NCI-H1694 treated with DMSO at 0.1 percent for 48 hours (cell line): Measurements from ENCODE around the gene C11orf52.
"Not testable (repeated sequence)": the region's sequence is repeated elsewhere in the genome, so short reads cannot be mapped to it uniquely, and the experiment has no call there.

Experiments used
- DNase-seq: peaks from one replicate; lab custom pipeline; 2025; lab: John Stamatoyannopoulos, UW

The C11orf52 gene

DNA sequence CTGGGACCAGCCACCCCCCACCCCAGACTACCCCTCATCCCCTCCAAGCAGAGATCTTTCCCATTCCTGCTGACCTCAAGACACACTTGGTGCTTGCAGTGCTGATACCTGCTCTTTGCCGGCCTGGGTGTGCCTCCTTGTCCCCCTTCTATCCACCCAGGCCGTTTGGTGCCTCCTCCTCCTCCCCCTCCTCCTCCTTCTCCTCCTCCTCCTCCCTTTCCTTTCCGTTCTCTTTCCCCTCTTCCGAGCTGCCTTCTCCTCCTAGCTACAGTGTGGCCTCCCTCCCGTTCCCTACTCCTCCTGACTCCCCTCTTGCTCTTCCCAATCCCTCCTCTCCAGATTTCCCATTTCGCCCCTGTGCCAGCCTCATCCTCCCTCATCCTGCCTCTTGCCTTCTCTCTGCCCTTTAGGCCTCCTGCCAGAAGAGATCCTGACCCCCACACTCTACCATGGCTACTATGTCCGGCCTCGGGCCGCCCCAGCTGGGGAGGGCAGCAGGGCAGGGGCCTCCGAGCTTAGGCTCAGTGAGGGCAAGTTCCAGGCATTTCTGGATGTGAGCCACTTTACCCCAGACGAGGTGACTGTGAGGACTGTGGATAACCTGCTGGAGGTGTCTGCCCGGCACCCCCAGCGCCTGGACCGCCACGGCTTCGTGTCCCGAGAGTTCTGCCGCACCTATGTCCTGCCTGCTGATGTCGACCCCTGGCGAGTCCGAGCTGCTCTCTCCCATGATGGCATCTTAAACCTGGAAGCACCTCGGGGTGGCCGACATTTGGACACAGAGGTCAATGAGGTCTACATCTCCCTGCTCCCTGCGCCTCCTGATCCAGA is 5.5 kb upstream of the C11orf52 start:
- DNase-seq, result no peak

DNA sequence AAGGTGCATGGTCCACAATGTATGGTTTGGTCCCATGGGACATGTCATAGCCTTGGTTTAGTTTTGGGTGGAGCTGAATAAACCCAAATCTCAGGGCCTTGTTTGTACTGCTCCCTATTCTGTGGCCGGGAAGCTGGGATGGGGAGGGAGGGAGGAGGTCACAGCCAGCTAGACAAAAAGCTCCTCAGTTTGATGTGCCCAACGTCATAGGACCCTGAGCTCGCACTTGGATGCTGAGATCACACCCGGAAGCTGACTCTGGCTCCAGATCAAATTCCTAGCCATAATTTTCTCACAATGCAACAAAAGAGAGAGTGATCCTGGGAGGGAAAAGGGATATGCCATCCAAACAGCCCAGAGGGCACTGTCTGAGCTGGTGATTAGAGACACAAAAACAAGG is 4.7 kb upstream of the C11orf52 start:
- DNase-seq, result no peak

DNA sequence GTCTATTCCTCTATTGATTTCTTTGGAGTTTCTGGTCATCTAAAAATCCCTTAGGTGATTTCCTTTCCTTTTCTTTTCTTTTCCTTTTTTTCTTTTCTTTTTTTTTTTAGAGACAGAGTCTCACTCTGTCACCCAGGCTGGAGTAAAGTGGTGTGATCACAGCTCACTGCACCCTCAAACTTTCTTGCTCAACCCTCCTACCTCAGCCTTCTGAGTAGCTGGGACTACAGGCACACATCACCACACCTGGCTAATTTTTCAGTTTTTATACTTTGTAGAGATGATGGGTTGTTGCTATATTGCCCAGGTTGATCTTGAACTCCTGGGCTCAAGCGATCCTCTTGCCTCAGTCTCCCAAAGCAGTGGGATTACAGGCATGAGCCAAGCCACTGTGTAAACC is 1.9 kb upstream of the C11orf52 start:
- no peak for DNase-seq

DNA sequence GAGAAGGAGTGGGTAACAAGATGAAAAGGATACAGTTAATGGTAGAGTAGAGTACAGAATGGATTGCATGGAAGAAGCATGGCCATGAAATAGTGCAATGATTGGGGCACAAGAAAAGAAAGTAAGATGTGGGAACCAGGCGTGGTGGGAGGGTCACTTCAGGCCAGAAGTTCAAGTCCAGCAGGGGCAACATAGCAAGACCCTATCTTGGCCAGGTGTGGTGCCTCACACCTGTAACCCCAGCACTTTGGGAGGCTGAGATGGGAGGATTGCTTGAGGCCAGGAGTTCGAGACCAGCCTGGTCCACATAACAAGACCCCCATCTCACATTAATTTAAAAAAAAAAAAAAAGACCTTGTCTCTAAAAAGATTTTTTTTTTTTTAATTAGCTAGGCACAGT is 1.4 kb upstream of the C11orf52 start:
- DNase-seq, result no peak

DNA sequence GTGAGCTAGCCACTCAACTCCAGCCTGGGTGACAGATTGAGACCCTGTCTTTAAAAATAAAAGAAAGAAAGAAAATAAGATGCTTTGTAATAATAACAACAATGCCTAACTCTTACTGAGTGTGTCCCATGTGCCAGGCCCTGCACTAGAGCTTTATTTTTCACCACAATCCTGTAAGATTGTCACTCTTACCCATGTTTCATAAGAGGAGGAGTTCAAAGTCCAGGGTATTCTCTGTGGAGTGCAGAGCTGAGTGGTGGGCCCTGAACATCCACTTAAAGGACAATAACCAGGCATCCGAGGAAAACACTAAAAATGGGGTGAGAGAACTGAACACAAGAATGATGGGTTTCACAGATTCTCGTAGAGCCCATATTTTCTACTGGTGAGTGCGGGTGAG is 925 bp upstream of the C11orf52 start:
- no peak for DNase-seq

DNA sequence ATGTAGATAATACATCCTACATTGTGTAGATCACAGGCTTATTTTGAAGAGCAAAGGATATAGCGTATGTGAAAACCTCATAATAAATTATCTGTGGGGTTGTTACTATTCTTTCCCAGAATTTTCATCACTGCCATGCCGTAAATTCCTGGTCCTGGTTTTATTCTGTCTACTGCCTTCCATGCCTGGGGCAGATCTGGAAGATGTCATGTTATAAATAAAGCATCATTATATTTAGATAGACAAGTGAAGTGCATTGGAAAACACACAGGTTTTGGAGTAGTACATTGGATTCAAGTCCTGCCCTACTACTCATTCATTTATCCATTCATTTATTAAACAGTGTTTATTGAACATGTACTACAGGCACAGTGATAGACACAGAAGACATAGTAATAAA is 2.2 kb downstream of the C11orf52 start:
- DNase-seq, result no peak

DNA sequence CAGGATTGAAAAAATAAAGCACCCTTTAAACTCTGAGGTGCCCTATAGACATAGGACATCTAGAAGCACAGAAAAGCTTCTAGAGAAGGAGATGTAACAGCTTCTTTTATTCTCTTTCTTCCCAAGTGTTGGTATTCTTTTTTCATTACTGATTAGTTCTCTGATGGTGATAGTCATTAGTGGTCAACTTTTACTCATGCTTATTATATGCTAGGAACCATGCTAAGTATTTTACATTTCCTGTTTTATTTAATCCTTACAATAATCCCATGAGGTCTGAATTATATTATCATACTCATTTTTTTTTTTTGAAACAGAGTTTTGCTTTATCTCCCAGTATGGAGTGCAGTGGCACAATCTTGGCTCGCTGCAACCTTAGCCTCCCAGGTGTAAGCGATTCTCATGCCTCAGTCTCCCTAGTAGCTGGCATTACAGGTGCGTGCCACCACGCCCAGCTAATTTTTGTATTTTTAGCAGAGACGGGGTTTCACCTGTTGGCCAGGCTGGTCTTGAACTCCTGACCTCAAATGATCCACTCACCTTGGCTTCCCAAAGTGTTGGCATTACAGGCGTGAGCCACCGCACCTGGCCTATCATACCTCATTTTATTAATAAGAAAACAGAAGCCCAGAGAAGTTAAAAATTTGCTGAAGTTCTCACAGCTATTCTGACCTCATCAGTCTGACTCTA is 3.0 kb downstream of the C11orf52 start:
- no peak for DNase-seq

DNA sequence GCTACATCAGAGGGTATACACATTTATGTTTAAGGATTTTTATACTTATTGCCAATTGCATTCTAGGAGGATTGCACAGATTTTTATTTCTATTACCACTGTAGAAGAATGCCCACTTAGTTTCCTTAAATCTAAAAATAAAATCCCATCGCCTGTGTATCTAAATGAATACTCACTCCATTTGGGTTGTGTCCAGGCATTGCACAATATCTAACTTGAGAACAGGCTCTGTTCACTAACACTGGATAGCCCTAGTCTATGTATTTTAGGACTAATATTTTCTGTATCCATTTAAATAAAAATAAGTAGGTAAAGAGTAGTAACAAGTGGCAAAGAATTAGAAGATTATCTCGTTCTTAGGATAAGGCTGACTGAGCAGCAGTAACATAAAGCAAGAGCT is 4.1 kb downstream of the C11orf52 start:
- DNase-seq, result no peak

DNA sequence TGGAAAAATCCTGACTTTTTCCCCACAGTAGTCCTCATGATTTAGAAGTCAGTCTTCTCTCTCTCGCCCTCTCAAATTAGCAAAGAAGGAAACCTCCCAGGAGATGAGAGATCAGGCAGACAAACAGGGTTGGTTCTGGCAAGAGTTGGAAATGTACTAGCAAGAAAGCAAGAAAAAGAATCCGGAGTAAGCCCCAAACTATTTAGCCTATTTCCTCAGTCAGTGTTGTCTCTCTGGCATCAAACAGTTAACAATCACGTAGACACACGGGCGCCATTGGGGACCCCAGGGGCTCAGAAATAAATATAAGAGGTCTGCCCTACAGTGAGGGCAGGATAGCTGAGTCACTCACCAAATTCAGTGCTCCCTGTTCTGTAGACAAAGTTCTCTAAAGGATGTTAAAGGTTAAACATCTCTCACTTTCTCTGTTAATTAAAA is 4.7 kb downstream of the C11orf52 start:
- DNase-seq, result no peak

DNA sequence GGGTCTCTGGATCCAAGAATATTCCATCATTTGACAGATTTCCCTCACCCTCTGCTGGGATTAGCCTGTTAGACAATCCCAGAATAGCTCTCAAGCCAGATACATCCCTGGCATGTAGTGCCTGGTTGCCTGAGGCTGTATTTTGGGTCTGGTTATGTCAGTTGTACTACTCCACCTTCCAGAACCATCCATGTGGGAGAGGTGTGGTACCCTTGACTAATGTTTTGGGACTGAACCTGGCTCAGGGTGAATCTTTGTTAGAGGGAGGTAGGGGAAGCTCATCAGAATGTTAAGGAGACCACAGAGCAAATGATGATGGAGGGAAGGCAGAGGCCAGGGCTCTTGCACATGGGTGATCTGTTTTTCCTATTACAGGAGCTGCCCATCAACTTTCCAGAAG is 5.2 kb downstream of the C11orf52 start:
- DNase-seq, result no peak

DNA sequence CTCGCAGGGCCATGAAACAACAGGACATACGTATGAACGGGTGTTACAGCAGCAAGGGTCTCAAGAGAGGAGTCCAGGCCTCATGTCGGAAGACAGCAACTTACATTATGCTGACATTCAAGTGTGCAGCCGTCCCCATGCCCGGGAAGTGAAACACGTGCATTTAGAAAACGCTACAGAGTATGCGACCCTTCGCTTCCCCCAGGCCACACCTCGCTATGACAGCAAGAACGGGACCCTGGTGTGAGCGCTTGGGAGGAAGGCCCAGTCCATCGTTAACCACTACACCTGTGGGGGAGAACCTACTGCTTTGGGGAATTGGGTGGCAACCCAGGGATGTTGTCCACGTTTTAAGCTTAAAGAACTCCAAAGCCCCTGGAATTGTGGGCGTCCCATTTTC is 7.2 kb downstream of the C11orf52 start:
- DNase-seq, result no peak

DNA sequence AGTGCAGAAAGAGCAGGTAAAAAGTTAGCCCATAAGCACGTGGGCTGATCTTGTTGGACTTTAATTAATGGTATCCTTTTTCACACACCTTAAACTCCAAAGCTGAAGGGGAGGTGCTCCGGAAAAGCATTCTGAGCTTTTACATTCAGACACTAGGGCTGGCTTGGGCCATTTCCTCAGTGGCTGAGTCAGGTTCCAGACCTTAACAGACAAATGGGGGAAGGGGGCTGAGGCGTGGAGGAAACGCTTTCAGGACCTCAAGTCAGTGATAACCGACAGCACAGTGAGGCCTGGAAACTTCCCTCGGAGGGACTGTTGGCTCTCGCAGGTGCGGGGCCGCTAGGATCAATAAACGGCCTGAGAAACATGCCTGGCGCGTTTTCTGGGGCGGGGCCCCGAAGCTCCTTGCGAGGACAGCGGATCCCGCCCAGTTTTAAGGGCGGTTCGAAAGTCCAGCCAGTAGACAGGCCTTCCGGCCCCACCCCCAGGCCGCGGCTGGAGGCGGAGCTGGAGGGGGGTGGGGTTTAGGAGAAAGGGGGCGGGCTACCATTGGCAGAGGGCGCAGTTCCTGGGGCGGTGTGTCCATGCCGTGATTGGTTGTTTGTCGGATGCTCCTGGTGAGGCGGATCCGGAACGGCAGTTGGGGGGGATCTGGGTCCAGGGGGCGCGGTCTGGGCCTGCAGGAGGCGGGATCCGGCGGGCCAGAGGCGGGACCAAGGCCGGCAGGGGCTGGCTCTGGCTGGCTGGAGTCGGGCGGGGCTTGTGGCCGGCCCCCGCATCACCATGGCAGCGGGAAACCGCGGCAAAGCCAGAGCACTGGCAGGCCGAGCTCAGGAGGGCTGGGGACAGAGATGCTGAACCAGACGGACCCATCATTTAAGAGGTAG is 8.0 kb downstream of the C11orf52 start:
- peak; percentile 59 for DNase-seq

DNA sequence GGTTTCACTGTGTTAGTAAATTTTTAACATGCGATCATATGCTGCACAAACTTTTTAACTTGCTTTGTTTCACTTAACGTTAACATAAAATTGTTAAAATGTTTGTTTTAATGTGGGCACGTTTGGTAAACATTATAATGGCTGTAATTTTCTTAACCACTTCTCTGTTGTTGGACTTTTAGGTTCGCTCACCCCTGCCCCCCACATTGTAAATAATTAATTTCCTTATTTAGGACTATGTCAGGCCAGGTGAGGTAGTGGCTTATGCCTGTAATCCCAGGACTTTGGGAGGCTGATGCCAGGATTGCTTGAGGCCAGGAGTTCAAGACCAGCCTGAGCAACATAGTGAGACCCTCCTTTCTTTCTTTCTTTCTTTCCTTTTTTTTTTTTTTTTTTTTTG is 11.8 kb downstream of the C11orf52 start:
- no peak for DNase-seq

DNA sequence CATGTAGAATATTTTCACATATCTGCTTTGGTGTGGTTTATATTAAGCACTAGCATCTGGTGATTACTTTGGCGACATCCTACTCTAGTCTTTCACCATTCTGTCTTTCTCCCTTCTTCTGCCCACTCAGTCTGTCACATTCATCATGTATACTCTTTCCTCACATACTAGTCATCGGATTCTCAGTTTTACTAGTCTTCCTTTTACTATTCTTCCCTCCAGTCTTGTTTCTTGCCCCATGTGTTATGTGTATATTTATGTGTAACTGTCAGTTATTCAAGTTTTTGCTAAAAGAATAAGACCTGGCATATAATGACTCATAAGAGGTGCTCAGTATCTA is 13.9 kb downstream of the C11orf52 start:
- DNase-seq, result no peak

DNA sequence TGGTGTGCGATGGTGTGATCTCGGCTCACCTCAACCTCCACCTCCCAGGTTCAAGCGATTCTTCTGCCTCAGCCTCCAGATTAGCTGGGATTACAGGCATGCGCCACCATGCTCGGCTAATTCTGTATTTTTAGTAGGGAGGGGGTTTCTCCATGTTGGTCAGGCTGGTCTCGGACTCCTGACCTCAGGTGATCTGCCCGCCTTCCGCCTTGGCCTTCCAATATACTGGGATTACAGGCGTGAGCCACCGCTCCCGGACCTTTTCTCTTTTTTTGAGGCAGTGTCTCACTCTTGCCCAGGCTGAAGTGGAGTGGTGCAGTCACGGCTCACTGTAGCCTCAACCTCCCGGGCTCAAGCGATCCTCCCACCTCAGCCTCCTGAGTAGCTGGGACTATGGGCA is 14.5 kb downstream of the C11orf52 start:
- DNase-seq, result not testable (repeated sequence)

DNA sequence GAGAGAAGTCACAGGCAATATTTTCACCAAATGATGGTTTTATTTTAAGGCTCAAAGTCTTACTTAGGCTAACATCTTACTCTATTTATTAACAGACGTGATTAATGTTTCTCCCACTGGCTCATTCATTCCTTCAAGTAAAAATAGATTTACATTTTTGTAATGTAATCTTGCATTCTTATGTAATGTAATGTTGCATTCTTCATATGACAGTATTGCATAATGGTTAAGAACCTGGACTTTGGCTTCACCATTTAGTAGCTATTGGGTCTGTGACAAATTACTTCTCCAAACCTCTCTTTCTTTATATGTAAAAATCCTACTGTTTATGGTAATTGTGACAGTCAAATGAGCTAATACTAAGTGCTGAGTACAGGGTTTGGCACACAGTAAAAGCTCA is 15.2 kb downstream of the C11orf52 start:
- no peak for DNase-seq

DNA sequence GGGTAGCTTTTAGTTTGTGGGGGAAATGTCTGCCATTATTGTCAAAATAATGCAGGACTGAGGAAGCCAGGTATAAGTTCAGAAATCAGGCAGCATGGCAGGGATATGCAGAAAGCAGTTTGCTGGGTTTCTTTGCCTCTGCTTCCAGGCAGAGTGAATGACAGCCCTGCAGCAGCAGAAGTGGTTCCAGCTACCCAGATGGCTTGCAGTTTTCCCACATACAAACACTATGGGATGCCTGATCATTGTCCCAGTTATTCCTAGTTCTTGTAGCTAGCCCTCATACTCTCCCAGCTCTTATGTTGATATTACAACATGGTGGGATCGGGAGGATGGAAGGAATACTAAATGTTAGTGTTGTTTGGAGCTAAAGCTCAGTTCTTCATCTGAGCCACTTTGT is 15.6 kb downstream of the C11orf52 start:
- no peak for DNase-seq

DNA sequence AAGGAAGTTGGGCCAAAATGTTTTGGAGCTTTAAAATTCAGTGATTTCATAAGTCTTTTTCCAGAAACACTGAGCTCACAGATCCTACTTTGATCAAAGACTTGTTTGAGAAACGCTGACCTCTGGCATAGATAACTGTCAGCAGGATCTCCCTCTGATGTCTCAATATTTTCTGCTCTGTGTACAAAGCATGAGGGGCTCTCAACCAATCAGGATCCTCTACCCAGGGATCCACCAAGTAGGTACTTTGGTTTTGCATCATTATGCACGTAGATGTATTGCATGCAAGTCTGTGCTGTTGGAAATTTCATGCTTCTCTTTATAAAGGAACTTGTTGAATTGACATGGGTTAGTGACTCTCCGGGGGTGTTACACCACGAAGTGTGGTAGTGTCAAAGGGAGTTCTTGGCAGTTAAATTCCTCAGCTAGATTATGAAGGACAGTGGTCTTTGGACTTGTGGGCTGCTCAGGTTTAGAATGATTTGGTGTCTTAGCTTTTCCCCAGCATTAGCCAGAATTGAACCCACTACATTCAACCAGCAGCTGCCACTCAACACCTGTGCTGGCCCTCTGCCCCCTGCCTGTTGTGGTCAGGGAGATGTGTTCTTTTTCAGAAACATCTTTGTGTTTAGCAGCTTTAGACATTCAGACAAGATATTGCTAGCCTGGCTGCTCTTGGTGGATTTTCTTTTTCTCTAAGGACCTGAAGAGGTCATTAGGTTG is 16.8 kb downstream of the C11orf52 start:
- no peak for DNase-seq

DNA sequence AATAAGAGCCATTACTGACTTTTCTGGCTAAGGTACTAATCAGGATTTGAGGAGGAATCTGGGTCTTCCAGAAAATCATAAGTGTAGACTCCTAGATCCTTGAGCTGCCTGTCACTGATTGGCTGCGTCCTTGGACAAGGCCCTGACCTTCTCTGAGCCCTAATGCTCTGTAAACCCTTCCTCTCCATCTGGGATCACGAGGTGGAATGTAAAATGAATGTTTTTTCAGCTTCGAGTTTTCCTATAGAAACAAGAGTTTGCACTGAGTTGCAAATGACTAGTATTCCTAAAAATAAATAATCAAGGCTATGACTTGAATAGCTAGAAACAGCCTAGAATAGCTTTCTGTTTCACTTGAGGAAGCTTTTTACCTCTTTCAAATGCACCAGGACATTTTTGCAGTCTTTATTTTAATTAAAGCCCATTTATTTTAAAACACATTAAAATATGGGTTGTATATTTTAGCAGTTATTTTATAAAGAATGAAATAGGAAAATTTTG is 17.4 kb downstream of the C11orf52 start:
- no peak for DNase-seq

DNA sequence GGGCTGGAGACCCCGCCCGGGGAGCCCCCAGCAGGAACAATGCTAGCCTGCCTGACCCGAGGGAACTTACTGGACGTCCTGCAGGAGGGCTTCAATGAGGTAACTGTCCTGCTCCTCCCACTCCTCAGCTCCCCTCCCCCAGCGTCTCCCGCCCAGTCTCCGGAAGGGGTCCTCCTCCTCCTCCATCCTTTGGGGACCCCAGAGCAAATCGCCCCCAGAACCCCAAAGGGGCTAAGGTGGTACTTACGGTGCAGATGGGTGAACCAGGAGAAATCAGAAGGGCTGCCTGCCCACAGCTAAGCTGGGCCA is 18.7 kb downstream of the C11orf52 start:
- no peak for DNase-seq

DNA sequence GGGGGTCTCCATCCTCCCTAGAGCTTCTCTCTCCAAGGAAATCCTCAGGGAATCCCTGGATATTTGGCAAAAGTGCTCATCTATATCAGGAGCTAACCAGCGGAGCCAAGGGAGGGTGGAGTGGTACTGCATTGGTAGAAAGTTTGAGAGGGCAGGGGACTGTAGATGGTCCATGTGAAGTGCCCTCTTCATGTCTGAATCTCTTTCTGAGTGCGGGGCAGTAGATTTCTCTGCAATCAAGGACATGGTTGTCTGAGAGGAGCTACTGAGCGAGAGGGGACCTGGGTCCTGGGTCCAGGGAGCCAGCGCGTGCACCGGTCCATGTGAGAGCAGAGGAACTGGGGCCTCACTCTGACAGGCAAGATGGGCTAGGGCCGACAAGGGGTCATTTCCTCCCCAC is 19.1 kb downstream of the C11orf52 start:
- no peak for DNase-seq

DNA sequence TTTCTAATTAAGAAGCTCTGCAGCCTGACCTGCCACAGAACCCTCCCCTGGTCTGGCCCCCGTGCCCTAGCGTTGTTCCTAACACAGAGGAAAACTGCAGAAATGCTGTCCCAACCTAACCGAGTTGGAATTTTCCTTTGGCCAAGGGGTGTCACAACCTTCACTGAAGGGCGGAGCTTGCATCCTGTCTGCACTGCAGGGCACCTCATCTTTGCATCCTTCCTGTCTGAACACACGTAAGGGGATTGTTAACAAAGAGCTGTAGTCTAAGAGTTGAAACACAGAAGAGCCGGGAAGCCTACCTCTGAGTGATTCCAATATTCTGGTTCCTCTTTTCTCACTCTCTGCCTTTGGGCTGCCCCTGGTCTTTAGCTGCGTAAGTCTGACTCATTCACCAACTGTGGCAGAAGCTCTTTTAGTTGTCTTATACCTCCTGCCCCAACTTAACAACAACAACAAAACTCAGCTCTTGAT is 20.0 kb downstream of the C11orf52 start:
- DNase-seq, result no peak
